ENCODE results near the gene BTBD18. TPM values are rescaled to one million over a fixed set of nuclear protein-coding genes. Genes with fewer than 3 reads are reported as not detected.
A peak's percentile ranks its signal among the peaks of the same experiment; 100 is the strongest.

BTBD18 gene
- total RNA-seq, 4 donors from 2014 or later: not detected

DNA sequence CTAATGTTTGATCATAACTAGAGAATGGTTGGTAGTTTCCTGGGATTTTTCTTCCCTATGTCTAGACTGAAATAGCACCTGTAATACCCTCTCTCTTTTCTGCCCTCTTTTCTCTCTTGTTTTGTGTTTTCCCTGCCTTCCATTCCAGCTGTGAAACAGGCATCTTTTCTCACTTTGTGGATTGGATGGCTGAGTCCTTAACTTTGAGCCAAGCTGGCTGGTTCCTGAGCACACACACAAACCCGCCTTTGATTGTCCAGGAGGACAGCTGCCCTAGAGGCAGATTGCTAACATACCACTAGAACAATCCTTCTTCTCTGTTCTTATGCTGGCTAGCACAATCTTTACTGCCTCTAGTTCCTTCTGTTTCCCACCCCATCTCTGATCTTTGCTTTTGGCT lies 27.7 kb upstream of the BTBD18 start:
- no peak for DNase-seq
- peak overlapping the region in 1 of 4 donors; percentile 37 for H3K4me3 ChIP-seq
- 14 to 20% methylated on average over 1 of the region's 1 CpG for WGBS, 2 donors (ENCODE audit: low coverage in 1 of 2)
- H3K4me1 ChIP-seq: peaks cover 81 to 100% (median 94%) of the 10 kb centered on the region in 4 donors
- H3K9me3 ChIP-seq: no peaks in the 10 kb centered on the region
- H3K36me3 ChIP-seq: no peaks in the 10 kb centered on the region
- in situ Hi-C loops (cut with MboI; ENCODE audit: low pct_ligation_motif_present in 1 of 4, low pct_unique_long_range_greater_than_20kb in 1 of 4, low sequenced_read_pairs in 3 of 4): no loop called here
- H3K27ac ChIP-seq: peak overlapping the region; percentile 93 to 95 (median 94)
- TF ChIP-seq POLR2AphosphoS5 (IDR thresholded peaks at IDR 0.05): peak in 2 of 3 donors; percentile 44 to 60
- TF ChIP-seq EP300 (IDR thresholded peaks at IDR 0.05; ENCODE audit: low read depth): no peak
- TF ChIP-seq, protein P1, sequence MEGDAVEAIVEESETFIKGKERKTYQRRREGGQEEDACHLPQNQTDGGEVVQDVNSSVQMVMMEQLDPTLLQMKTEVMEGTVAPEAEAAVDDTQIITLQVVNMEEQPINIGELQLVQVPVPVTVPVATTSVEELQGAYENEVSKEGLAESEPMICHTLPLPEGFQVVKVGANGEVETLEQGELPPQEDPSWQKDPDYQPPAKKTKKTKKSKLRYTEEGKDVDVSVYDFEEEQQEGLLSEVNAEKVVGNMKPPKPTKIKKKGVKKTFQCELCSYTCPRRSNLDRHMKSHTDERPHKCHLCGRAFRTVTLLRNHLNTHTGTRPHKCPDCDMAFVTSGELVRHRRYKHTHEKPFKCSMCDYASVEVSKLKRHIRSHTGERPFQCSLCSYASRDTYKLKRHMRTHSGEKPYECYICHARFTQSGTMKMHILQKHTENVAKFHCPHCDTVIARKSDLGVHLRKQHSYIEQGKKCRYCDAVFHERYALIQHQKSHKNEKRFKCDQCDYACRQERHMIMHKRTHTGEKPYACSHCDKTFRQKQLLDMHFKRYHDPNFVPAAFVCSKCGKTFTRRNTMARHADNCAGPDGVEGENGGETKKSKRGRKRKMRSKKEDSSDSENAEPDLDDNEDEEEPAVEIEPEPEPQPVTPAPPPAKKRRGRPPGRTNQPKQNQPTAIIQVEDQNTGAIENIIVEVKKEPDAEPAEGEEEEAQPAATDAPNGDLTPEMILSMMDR (IDR thresholded peaks at IDR 0.05): peak in 2 of 5 experiments; percentile 8 to 33
- no peak for TF ChIP-seq POLR2A (IDR thresholded peaks at IDR 0.05)
- H3K27me3 ChIP-seq: no peaks in the 10 kb centered on the region
- intact Hi-C loops (cut with DNase I; ENCODE audit: low total_unique reads): no loop called here

DNA sequence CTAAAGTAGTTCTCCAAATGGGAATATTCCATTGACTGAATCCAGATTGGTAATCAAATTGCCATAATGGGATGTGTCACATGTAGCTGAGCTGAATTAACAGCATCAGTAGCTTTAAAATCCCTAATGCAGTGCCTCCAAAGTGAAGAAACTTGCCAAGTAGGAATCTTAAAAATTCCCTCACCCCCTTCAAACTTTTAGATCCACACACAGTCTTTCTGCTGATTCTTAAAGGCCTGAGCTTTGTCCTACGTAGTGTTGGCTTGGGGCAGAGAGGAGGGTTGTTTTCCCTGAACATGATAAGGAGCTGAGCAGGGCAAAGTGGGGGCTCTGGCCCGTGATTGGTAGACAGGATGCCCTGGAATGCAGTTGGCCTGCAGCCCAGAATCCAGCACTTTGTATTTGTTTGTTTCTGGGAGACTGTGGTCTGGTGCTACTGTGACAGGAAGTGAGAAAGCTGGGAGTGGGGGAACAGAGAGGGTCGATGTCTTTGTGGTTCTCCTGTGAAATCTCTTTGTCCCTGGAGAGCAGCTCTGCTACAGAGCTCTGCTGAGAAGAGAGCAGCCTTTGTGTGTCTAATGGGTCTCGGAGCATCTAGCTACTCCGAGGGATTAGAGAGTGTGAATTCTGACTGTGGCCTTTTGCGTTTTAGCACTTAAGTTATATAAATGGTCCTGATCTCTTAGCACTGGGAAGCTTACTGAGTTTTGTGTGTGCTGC lies 26.9 kb upstream of the BTBD18 start:
- H3K9me3 ChIP-seq: no peaks in the 10 kb centered on the region
- intact Hi-C loops (cut with DNase I; ENCODE audit: low total_unique reads): no loop called here
- in situ Hi-C loops (cut with MboI; ENCODE audit: low pct_ligation_motif_present in 1 of 4, low pct_unique_long_range_greater_than_20kb in 1 of 4, low sequenced_read_pairs in 3 of 4): no loop called here
- H3K27ac ChIP-seq: peak overlapping the region; percentile 93 to 95 (median 94)
- TF ChIP-seq EP300 (IDR thresholded peaks at IDR 0.05; ENCODE audit: low read depth): no peak
- TF ChIP-seq, protein P1 (IDR thresholded peaks at IDR 0.05): no peak
- peak; percentile 60 for TF ChIP-seq POLR2A (IDR thresholded peaks at IDR 0.05)
- peak; percentile 60 to 83 (median 78) for TF ChIP-seq POLR2AphosphoS5 (IDR thresholded peaks at IDR 0.05)
- no peaks in the 10 kb centered on the region for H3K27me3 ChIP-seq
- 14 to 15% methylated on average over 3 to 6 of the region's 6 CpGs for WGBS, 2 donors (ENCODE audit: low coverage in 1 of 2)
- H3K4me1 ChIP-seq: peaks cover 88 to 100% (median 97%) of the 10 kb centered on the region in 4 donors
- peak; percentile 92 for DNase-seq
- H3K4me3 ChIP-seq: peak overlapping the region in 3 of 4 donors; percentile 4 to 37 (median 14)
- H3K36me3 ChIP-seq: no peaks in the 10 kb centered on the region

DNA sequence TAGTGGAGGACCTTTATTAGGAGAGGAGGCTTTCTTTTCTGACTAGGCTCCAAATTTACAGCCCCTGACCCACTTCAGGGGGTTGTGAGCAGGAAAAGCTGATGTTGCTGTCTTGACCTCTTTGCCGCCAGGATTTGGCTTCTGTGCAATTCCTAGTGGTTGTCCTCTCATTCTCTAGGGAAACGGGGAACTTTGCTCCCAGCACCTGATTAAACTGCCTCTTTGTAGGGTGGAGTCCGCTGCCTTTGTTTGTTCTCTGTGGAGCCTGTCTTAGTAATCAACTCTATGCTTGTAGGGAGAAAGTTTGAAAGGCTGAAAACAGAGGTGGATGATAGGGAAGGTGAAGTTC lies 26.3 kb upstream of the BTBD18 start:
- intact Hi-C loops (cut with DNase I; ENCODE audit: low total_unique reads): no loop called here

DNA sequence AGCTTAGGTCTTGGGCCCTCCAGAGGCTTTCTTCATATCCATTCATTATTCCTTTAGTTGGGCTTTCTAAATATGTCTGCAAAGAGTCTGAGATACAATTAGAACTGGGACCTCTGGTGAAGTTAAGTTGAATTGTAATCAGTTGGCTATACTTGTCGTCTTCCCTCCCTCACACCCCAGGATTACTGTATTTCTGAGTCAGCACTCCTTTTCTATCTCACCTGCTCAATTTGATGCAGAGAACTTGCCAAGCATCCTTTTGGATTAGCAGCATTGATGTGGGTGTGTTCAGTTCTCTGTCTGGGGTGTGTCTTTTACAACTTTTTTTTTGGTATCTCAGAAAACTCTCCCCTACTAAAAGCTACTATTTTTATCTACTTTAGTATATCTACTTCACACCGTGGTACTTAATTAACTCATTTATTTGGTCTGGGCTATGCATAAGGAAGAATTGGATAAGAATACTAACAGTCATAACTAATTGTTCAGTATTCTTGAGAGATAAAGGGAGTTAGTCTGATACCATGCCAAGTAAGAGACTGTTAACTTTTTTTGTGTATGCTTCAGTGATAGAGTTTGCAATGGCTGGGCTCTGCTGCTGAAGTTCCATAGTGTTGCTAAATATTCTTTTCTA lies 25.1 kb upstream of the BTBD18 start:
- TF ChIP-seq EP300 (IDR thresholded peaks at IDR 0.05; ENCODE audit: low read depth) (no peak), POLR2AphosphoS5 (IDR thresholded peaks at IDR 0.05) (no peak), POLR2A (IDR thresholded peaks at IDR 0.05) (no peak)
- TF ChIP-seq, protein P1 (IDR thresholded peaks at IDR 0.05): no peak
- in situ Hi-C loops (cut with MboI; ENCODE audit: low pct_ligation_motif_present in 1 of 4, low pct_unique_long_range_greater_than_20kb in 1 of 4, low sequenced_read_pairs in 3 of 4): no loop called here
- WGBS, 2 donors (ENCODE audit: low coverage in 1 of 2): 14% methylated on average over 1 to 2 of the region's 2 CpGs
- intact Hi-C loops (cut with DNase I; ENCODE audit: low total_unique reads): no loop called here
- Histone ChIP-seq H3K27ac (peak overlapping the region; percentile 93 to 95 (median 94)), H3K9me3 (no peaks in the 10 kb centered on the region), H3K36me3 (no peaks in the 10 kb centered on the region), H3K27me3 (no peaks in the 10 kb centered on the region), H3K4me3 (peak overlapping the region in 1 of 4 donors; percentile 37), H3K4me1 (peaks cover 83 to 100% (median 90%) of the 10 kb centered on the region in 4 donors)
- no peak for DNase-seq

More for the DNA sequence above, 26.3 kb upstream of the BTBD18 start:
- no peak for TF ChIP-seq POLR2A (IDR thresholded peaks at IDR 0.05)
- TF ChIP-seq EP300 (IDR thresholded peaks at IDR 0.05; ENCODE audit: low read depth): peak; percentile 66
- peak; percentile 8 to 81 (median 77) for TF ChIP-seq POLR2AphosphoS5 (IDR thresholded peaks at IDR 0.05)
- in situ Hi-C loops (cut with MboI; ENCODE audit: low pct_ligation_motif_present in 1 of 4, low pct_unique_long_range_greater_than_20kb in 1 of 4, low sequenced_read_pairs in 3 of 4): no loop called here
- Histone ChIP-seq H3K36me3 (no peaks in the 10 kb centered on the region), H3K9me3 (no peaks in the 10 kb centered on the region), H3K4me3 (peak overlapping the region in 3 of 4 donors; percentile 4 to 37 (median 14)), H3K4me1 (peaks cover 86 to 100% (median 96%) of the 10 kb centered on the region in 4 donors), H3K27me3 (no peaks in the 10 kb centered on the region), H3K27ac (peak overlapping the region; percentile 93 to 95 (median 94))
- WGBS, 2 donors (ENCODE audit: low coverage in 1 of 2): 9 to 20% methylated on average over 3 of the region's 3 CpGs
- DNase-seq: peak; percentile 79

Measured in transverse colon (tissue), 4 donors.